SIG-M5 (cell line): ENCODE measurements around the gene APOA5.
"Not testable (repeated sequence)": the region's sequence is repeated elsewhere in the genome, so short reads cannot be mapped to it uniquely, and the experiment has no call there.

Source experiments
- DNase-seq: peaks from one replicate; lab custom pipeline; 2025; lab: John Stamatoyannopoulos, UW

APOA5 gene

GRCh38 chr11:116828632-116829524 lies 37.2 kb upstream of the APOA5 start:
- no peak for DNase-seq

GRCh38 chr11:116827461-116827860 lies 35.8 kb upstream of the APOA5 start:
- no peak for DNase-seq

GRCh38 chr11:116826751-116827431 lies 35.2 kb upstream of the APOA5 start:
- no peak for DNase-seq

- no peak for DNase-seq
Observed at GRCh38 chr11:116825854-116826750, 34.4 kb upstream of the APOA5 start.

- no peak for DNase-seq
Observed at GRCh38 chr11:116825434-116825833, 33.8 kb upstream of the APOA5 start.

- DNase-seq = no peak
Observed at GRCh38 chr11:116823031-116823843, 31.6 kb upstream of the APOA5 start, which contains the start of gene APOA4. APOA4 (minus strand) TSS chr11:116823304; CDS start chr11:116823191, 113 bp downstream.

- no peak for DNase-seq
Observed at GRCh38 chr11:116822575-116822974, 30.9 kb upstream of the APOA5 start.

GRCh38 chr11:116821050-116821918 lies 29.6 kb upstream of the APOA5 start:
- DNase-seq = no peak

- no peak for DNase-seq
Observed at GRCh38 chr11:116819049-116819448, 27.4 kb upstream of the APOA5 start.

- DNase-seq = no peak
Observed at GRCh38 chr11:116814502-116814901, 22.8 kb upstream of the APOA5 start.

- DNase-seq = no peak
Observed at GRCh38 chr11:116813781-116814471, 22.2 kb upstream of the APOA5 start.

- no peak for DNase-seq
Observed at GRCh38 chr11:116813170-116813569, 21.5 kb upstream of the APOA5 start.

- DNase-seq = no peak
Observed at GRCh38 chr11:116812109-116812508, 20.4 kb upstream of the APOA5 start.

- DNase-seq = no peak
Observed at GRCh38 chr11:116811194-116811593, 19.5 kb upstream of the APOA5 start.

- no peak for DNase-seq
Observed at GRCh38 chr11:116808262-116809175, 16.8 kb upstream of the APOA5 start.

- DNase-seq = no peak
Observed at GRCh38 chr11:116807601-116808261, 16.1 kb upstream of the APOA5 start.

- DNase-seq = no peak
Observed at GRCh38 chr11:116804001-116804400, 12.3 kb upstream of the APOA5 start.

- DNase-seq = not testable (repeated sequence)
Observed at GRCh38 chr11:116801662-116802061, 10.0 kb upstream of the APOA5 start.
